Measurements from ENCODE around the gene RASGRP3. TPM values are rescaled to one million over a fixed set of nuclear protein-coding genes. Genes with fewer than 3 reads are reported as not detected.

The RASGRP3 gene
- polyA plus RNA-seq, 2 of the 4 experiments (the other 2 are of a cell fraction) = 1.5 to 1.7 TPM

- H3K9me3 ChIP-seq = no peaks in the 10 kb centered on the region
- no peak overlapping the region for H3K4me2 ChIP-seq
- no peak overlapping the region for H3K27ac ChIP-seq
- no peak for TF ChIP-seq EHF (CRISPR knock-in tag; IDR thresholded peaks at IDR 0.05)
- no peak for TF ChIP-seq ZNF302 (CRISPR knock-in tag; IDR thresholded peaks at IDR 0.05)
- DNase-seq (ENCODE audit: low read depth in 1 of 2, low spot score in 1 of 2) (no peak), FAIRE-seq (no peak), ATAC-seq (no peak)
- CTCF ChIA-PET = interaction anchor here (1.7 kb wide), 1 partner anchor 23 kb away, joined by 5 read pairs; no protein-coding TSS in a partner anchor
- WGBS (ENCODE audit: missing lambda C conversion rate) = 48% methylated on average over 5 of the region's 5 CpGs
- POLR2A ChIA-PET = no interaction called here
- no peak overlapping the region for H3K4me3 ChIP-seq
- peaks cover 17% of the 10 kb centered on the region for H3K4me1 ChIP-seq
Observed at GRCh38 chr2:33498291-33498956, 22.0 kb downstream of the RASGRP3 start.

- TF ChIP-seq REST (IDR thresholded peaks at IDR 0.05) = no peak
- no peak for TF ChIP-seq NR3C1 (IDR thresholded peaks at IDR 0.05)
- no peak for TF ChIP-seq CHD2 (IDR thresholded peaks at IDR 0.05; ENCODE audit: low read length, partially characterized antibody)
- no peak for TF ChIP-seq JUNB (IDR thresholded peaks at IDR 0.05)
- no peak for TF ChIP-seq CBX8 (IDR thresholded peaks at IDR 0.05)
- no peak for TF ChIP-seq HOXB5 (CRISPR knock-in tag; IDR thresholded peaks at IDR 0.05)
- TF ChIP-seq ZNF302 (CRISPR knock-in tag; IDR thresholded peaks at IDR 0.05) = no peak
- no peak for TF ChIP-seq PBX3 (IDR thresholded peaks at IDR 0.05)
- no peak for TF ChIP-seq EHF (CRISPR knock-in tag; IDR thresholded peaks at IDR 0.05)
- TF ChIP-seq CTCF (IDR thresholded peaks at IDR 0.05) = no peak
- no peak for TF ChIP-seq TFCP2L1 (CRISPR knock-in tag; IDR thresholded peaks at IDR 0.05)
- POLR2A ChIA-PET = no interaction called here
Observed at GRCh38 chr2:33500177-33500576, 23.7 kb downstream of the RASGRP3 start.

GRCh38 chr2:33502025-33502424, 25.6 kb downstream of the RASGRP3 start:
- 63% methylated on average over 2 of the region's 2 CpGs for WGBS (ENCODE audit: missing lambda C conversion rate)
- CTCF ChIA-PET = interaction anchor here (0.9 to 1.1 kb wide), 3 partner anchors 9 to 130 kb away, joined by 3 read pairs; no protein-coding TSS in a partner anchor
- ATAC-seq (no peak), FAIRE-seq (no peak), DNase-seq (ENCODE audit: low read depth in 1 of 2, low spot score in 1 of 2) (no peak)
- H3K27ac ChIP-seq = no peak overlapping the region
- no peaks in the 10 kb centered on the region for H3K9me3 ChIP-seq
- POLR2A ChIA-PET = no interaction called here
- H3K4me1 ChIP-seq = no peaks in the 10 kb centered on the region
- H3K4me2 ChIP-seq = no peak overlapping the region
- H3K4me3 ChIP-seq = no peak overlapping the region
- TF ChIP-seq CTCF (IDR thresholded peaks at IDR 0.05) = no peak
- TF ChIP-seq EHMT2 (IDR thresholded peaks at IDR 0.05; ENCODE audit: low read depth) = no peak
- no peak for TF ChIP-seq HMGXB4 (CRISPR knock-in tag; IDR thresholded peaks at IDR 0.05; ENCODE audit: borderline replicate concordance)
- TF ChIP-seq NPAS2 (CRISPR knock-in tag; IDR thresholded peaks at IDR 0.05; ENCODE audit: borderline replicate concordance) = no peak
- TF ChIP-seq EP300 (IDR thresholded peaks at IDR 0.05) = no peak
- no peak for TF ChIP-seq TP53 (CRISPR knock-in tag; IDR thresholded peaks at IDR 0.05)
- TF ChIP-seq RAD21 (conservative IDR thresholded peaks at IDR 0.05 in 1 of 2, IDR thresholded peaks at IDR 0.05 in 1 of 2) = no peak
- TF ChIP-seq POLR2AphosphoS2 (conservative IDR thresholded peaks at IDR 0.05; ENCODE audit: low read length) = no peak
- no peak for TF ChIP-seq RARB (CRISPR knock-in tag; IDR thresholded peaks at IDR 0.05)
- TF ChIP-seq BHLHE40 (IDR thresholded peaks at IDR 0.05; ENCODE audit: low read depth, low read length) = no peak
- TF ChIP-seq ATOH8 (CRISPR knock-in tag; IDR thresholded peaks at IDR 0.05; ENCODE audit: low read depth) = no peak

More at GRCh38 chr2:33500177-33500576, 23.7 kb downstream of the RASGRP3 start:
- Histone ChIP-seq H3K4me3 (no peak overlapping the region), H3K9me3 (no peaks in the 10 kb centered on the region), H3K4me1 (peaks cover 4% of the 10 kb centered on the region), H3K27ac (no peak overlapping the region), H3K4me2 (no peak overlapping the region)
- DNase-seq (ENCODE audit: low read depth in 1 of 2, low spot score in 1 of 2) = no peak
- no peak for ATAC-seq
- CTCF ChIA-PET = interaction anchor here (1.7 kb wide), 1 partner anchor 24 kb away, joined by 5 read pairs; no protein-coding TSS in a partner anchor
- 89% methylated on average over 5 of the region's 5 CpGs for WGBS (ENCODE audit: missing lambda C conversion rate)
- FAIRE-seq = no peak
